Caco-2 (cell line): Measurements from ENCODE around the gene ZNF777. TPM values are rescaled to one million over a fixed set of nuclear protein-coding genes. Genes with fewer than 3 reads are reported as not detected.
"Not testable (repeated sequence)": the region's sequence is repeated elsewhere in the genome, so short reads cannot be mapped to it uniquely, and the experiment has no call there.

ENCODE experiments used
- BruUV-seq: library from RNA; stranded (reverse); fragments of 400-500 nt; replicated peaks from 2 replicates; lab custom pipeline; 2021; lab: Mats Ljungman, UMichigan
- CTCF ChIA-PET: fragments of 300-600 bp; sonication (Branson Sonifier 250); formaldehyde crosslinking; loops from one replicate; lab custom pipeline; 2022; ENCODE audit warnings: antibody characterized with exemption; lab: Charles Lee
- POLR2A ChIA-PET: fragments of 300-600 bp; sonication (Branson Sonifier 250); formaldehyde crosslinking; loops from one replicate; lab custom pipeline; 2022; ENCODE audit warnings: antibody characterized with exemption; lab: Charles Lee
- DNase-seq, 2 experiments: peaks; one replicate each; pipeline versions ENCODE4 v3.0.0 to v3.0.0-alpha.2; 2020 to 2022
- H3K27me3 ChIP-seq: replicated peaks from 2 replicates; pipeline ENCODE4 v1.6.0; 2011; ENCODE audit warnings: low read length; ENCODE audit not compliant: control insufficient read depth, insufficient read depth
- H3K36me3 ChIP-seq: 2 replicates; pipeline ENCODE4 v1.5.1; 2011; ENCODE audit warnings: low read length; ENCODE audit not compliant: control insufficient read depth, insufficient read depth
- H3K4me1 ChIP-seq: fragments of 250-450 bp; sonication (Bioruptor Pico); 2 replicates; pipeline ENCODE4 v1.5.1; 2020; ENCODE audit warnings: mild to moderate bottlenecking
- H3K4me3 ChIP-seq: 2 replicates; pipeline ENCODE4 v1.5.1; 2011; ENCODE audit warnings: low read depth, mild to moderate bottlenecking, control low read depth, low read length
- H3K9me3 ChIP-seq: fragments of 250-450 bp; sonication (Bioruptor Pico); 2 replicates; pipeline ENCODE4 v1.5.1; 2020; ENCODE audit warnings: mild to moderate bottlenecking, moderate library complexity
- H3K27ac Mint-ChIP-seq: one replicate; pipeline ENCODE4 v1.8.0; 2022; ENCODE audit warnings: mixed read lengths; ENCODE audit not compliant: unreplicated experiment
- H3K27me3 Mint-ChIP-seq: one replicate; pipeline ENCODE4 v1.8.0; 2022; ENCODE audit warnings: mixed read lengths; ENCODE audit not compliant: insufficient read depth, unreplicated experiment
- H3K36me3 Mint-ChIP-seq: one replicate; pipeline ENCODE4 v1.8.0; 2022; ENCODE audit warnings: mild to moderate bottlenecking, mixed read lengths; ENCODE audit not compliant: insufficient read depth, unreplicated experiment
- H3K4me1 Mint-ChIP-seq: one replicate; pipeline ENCODE4 v1.8.0; 2022; ENCODE audit warnings: low read depth, mixed read lengths; ENCODE audit not compliant: unreplicated experiment
- H3K4me3 Mint-ChIP-seq: one replicate; pipeline ENCODE4 v1.8.0; 2022; ENCODE audit warnings: mild to moderate bottlenecking, moderate library complexity, mixed read lengths; ENCODE audit not compliant: unreplicated experiment
- H3K9me3 Mint-ChIP-seq: one replicate; pipeline ENCODE4 v1.8.0; 2022; ENCODE audit warnings: mixed read lengths; ENCODE audit not compliant: unreplicated experiment
- intact Hi-C: fragments of 100-400 bp; cut with micrococcal nuclease; formaldehyde crosslinking; loops from one replicate; pipeline ENCODE4 v1.10.0; 2022; ENCODE audit not compliant: unreplicated experiment
- total RNA-seq: library from RNA; stranded (reverse); gene quantifications from 2 replicates; pipeline ENCODE4 v1.2.3, GENCODE V29; 2022
- TF ChIP-seq, protein P1 (sequence below), 2 experiments: fragments of 200-600 bp in 1 of 2; IDR thresholded peaks; 1 replicate in 1 of 2; 2 replicates in 1 of 2; pipeline versions ENCODE4 v1.5.1 to v1.8.0; 2011 to 2022; ENCODE audit warnings: antibody characterized with exemption in 1 of 2, control low read depth in 1 of 2, inconsistent platforms in 1 of 2, low read depth in 1 of 2, low read length in 1 of 2, mild to moderate bottlenecking in 1 of 2, moderate library complexity in 1 of 2; ENCODE audit not compliant: insufficient read depth in 1 of 2, severe bottlenecking in 1 of 2, unreplicated experiment in 1 of 2

The ZNF777 gene
- total RNA-seq, 1 experiment from 2014 or later = 22.7 TPM

DNA sequence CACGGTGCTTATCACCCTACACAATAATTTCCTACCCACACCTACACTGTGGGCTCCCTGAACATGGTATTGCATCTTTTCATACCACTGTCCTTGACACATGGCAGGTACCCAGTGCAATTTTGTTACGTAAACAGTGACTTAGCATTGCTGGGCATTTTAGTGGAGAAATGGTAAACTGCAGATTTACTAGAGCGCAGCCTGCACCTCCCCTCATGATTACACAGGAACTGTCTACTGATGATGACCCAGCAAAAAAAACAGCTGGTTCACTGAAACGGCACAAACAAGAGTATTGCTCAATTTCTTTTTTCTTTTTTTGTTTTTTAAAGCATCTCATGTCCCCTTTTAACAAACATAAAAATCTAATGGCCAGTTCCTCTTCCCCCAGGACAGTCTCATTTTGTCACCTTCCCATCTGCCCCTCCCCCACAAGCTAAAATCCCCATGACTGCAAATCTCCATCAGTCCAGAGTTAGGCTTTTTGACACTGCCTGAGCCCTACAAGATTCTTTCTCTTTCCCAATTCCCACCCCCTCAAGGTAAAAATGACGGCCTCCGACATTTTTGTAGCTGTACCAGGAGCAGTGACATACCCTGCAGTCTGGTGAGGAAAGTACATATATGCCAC lies 34.0 kb upstream of the ZNF777 start:
- Histone ChIP-seq H3K27me3 (no peaks in the 10 kb centered on the region), H3K9me3 (no peaks in the 10 kb centered on the region), H3K4me1 (peaks cover 8% of the 10 kb centered on the region; the same call in 1 of the 2 replicates), H3K4me3 (no peak overlapping the region), H3K36me3 (peaks cover 2% of the 10 kb centered on the region; the same call in 1 of the 2 replicates)
- POLR2A ChIA-PET = no interaction called here
- TSS peak; percentile 12 for BruUV-seq
- Mint-ChIP-seq H3K9me3 (no peaks in the 10 kb centered on the region), H3K36me3 (peaks cover 15% of the 10 kb centered on the region), H3K27me3 (no peaks in the 10 kb centered on the region), H3K27ac (peak overlapping the region; percentile 42), H3K4me1 (peaks cover 20% of the 10 kb centered on the region), H3K4me3 (no peak overlapping the region)
- CTCF ChIA-PET = no interaction called here
- TF ChIP-seq, protein P1, sequence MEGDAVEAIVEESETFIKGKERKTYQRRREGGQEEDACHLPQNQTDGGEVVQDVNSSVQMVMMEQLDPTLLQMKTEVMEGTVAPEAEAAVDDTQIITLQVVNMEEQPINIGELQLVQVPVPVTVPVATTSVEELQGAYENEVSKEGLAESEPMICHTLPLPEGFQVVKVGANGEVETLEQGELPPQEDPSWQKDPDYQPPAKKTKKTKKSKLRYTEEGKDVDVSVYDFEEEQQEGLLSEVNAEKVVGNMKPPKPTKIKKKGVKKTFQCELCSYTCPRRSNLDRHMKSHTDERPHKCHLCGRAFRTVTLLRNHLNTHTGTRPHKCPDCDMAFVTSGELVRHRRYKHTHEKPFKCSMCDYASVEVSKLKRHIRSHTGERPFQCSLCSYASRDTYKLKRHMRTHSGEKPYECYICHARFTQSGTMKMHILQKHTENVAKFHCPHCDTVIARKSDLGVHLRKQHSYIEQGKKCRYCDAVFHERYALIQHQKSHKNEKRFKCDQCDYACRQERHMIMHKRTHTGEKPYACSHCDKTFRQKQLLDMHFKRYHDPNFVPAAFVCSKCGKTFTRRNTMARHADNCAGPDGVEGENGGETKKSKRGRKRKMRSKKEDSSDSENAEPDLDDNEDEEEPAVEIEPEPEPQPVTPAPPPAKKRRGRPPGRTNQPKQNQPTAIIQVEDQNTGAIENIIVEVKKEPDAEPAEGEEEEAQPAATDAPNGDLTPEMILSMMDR (IDR thresholded peaks at IDR 0.05; ENCODE audit: insufficient read depth in 1 of 2, low read depth in 1 of 2, low read length in 1 of 2, severe bottlenecking in 1 of 2, unreplicated experiment in 1 of 2) = no peak
- intact Hi-C loops = loop anchor here (5.0 kb wide), 1 partner anchor 183 kb away; no protein-coding TSS in a partner anchor
- DNase-seq = no peak

DNA sequence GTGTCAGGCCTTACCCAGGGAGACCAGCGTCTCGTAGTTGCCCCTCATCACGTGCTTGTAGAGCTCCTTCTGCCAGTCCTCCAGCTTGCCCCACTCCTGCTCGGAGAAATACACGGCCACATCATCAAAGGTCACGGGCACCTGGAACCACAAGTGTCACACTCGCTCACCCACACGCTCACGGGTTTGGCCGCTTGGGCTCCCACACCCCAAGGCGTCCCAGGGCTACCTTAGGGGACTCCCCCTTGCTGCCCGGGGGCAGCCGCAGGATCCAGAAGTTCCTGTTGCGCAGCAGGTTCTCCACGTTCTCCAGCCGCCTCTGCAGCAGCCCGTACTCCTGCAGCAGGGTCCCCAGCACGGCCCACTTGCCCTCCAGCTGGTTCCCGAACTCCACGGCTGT lies 33.1 kb upstream of the ZNF777 start:
- H3K4me3 Mint-ChIP-seq, POLR2A ChIA-PET, intact Hi-C loops, H3K27me3 Mint-ChIP-seq, H3K9me3 Mint-ChIP-seq, H3K27me3 ChIP-seq, H3K4me1 ChIP-seq, CTCF ChIA-PET, DNase-seq, H3K9me3 ChIP-seq, H3K4me3 ChIP-seq, BruUV-seq, H3K27ac Mint-ChIP-seq, H3K36me3 ChIP-seq: not testable (repeated sequence)
- H3K4me1 Mint-ChIP-seq = peaks cover 20% of the 10 kb centered on the region
- peaks cover 19% of the 10 kb centered on the region for H3K36me3 Mint-ChIP-seq

DNA sequence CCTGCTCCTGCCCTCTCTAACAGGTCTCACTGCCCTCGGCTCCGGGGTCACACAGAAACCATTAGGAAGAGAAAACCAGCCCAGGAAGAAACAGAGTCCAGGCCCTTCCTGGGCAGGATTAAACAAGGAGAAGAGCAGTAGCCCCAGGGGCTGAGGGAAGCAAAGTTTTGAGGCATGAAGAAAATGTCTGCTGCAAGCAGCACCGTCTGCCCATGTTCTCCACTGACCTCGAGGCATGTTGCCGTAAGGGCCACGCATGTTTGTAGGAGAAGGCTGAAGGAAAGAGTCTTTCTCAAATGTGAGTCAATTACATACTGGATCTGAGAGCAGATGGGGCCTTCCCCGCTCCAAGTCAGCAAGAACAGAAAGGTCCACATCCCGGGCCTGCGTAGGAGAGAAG lies 32.5 kb upstream of the ZNF777 start:
- no peak overlapping the region for H3K4me3 ChIP-seq
- H3K9me3 ChIP-seq = no peaks in the 10 kb centered on the region
- Mint-ChIP-seq H3K4me1 (peaks cover 20% of the 10 kb centered on the region), H3K9me3 (no peaks in the 10 kb centered on the region), H3K36me3 (peaks cover 25% of the 10 kb centered on the region), H3K27me3 (no peaks in the 10 kb centered on the region), H3K4me3 (no peak overlapping the region), H3K27ac (no peak overlapping the region)
- H3K36me3 ChIP-seq = peaks cover 2% of the 10 kb centered on the region; the same call in 1 of the 2 replicates
- DNase-seq = no peak
- H3K27me3 ChIP-seq = no peaks in the 10 kb centered on the region
- peaks cover 8% of the 10 kb centered on the region; the same call in 1 of the 2 replicates for H3K4me1 ChIP-seq
- POLR2A ChIA-PET = no interaction called here
- intact Hi-C loops = no loop called here
- CTCF ChIA-PET = no interaction called here
- no TSS peak for BruUV-seq
- TF ChIP-seq, protein P1 (IDR thresholded peaks at IDR 0.05; ENCODE audit: insufficient read depth in 1 of 2, low read depth in 1 of 2, low read length in 1 of 2, severe bottlenecking in 1 of 2, unreplicated experiment in 1 of 2) = no peak
